ENCODE data around the gene CD200R1L.

DNA sequence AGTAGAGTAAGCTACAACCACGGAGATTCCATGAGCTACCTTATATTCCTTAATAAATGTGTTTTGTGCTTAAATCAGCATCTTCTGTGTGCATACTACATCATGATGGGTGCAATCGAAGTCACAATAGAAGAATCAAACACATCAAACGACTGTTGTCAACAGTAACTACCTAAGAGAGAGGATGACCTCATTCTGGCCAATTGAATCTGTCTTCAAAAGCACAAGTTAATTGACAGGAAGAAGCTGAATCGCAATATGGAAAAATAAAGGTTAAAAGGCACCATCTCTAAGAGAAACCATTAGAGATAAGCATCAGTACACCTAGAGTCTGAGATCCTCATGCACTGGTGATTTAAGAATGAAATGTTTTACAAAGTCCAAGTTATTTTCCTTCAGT lies 39.0 kb downstream of the CD200R1L start:
- TF ChIP-seq CTCF (IDR thresholded peaks at IDR 0.05) (no peak), NFE2L1 (CRISPR knock-in tag; IDR thresholded peaks at IDR 0.05) (no peak), ZNF138 (CRISPR knock-in tag; conservative IDR thresholded peaks at IDR 0.05) (no peak), ZNF512 (CRISPR knock-in tag; IDR thresholded peaks at IDR 0.05; ENCODE audit: borderline replicate concordance) (no peak), NR3C1 (CRISPR knock-in tag; conservative IDR thresholded peaks at IDR 0.05; ENCODE audit: low read depth) (no peak), JUN (CRISPR knock-in tag; IDR thresholded peaks at IDR 0.05) (no peak), MAX (CRISPR knock-in tag; IDR thresholded peaks at IDR 0.05) (no peak), ZNF396 (CRISPR knock-in tag; IDR thresholded peaks at IDR 0.05; ENCODE audit: borderline replicate concordance) (no peak), ATF6 (CRISPR knock-in tag; IDR thresholded peaks at IDR 0.05) (no peak)
- TF ChIP-seq, protein P1, sequence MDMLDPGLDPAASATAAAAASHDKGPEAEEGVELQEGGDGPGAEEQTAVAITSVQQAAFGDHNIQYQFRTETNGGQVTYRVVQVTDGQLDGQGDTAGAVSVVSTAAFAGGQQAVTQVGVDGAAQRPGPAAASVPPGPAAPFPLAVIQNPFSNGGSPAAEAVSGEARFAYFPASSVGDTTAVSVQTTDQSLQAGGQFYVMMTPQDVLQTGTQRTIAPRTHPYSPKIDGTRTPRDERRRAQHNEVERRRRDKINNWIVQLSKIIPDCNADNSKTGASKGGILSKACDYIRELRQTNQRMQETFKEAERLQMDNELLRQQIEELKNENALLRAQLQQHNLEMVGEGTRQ (CRISPR knock-in tag; IDR thresholded peaks at IDR 0.05): no peak
- TF ChIP-seq, protein P2, sequence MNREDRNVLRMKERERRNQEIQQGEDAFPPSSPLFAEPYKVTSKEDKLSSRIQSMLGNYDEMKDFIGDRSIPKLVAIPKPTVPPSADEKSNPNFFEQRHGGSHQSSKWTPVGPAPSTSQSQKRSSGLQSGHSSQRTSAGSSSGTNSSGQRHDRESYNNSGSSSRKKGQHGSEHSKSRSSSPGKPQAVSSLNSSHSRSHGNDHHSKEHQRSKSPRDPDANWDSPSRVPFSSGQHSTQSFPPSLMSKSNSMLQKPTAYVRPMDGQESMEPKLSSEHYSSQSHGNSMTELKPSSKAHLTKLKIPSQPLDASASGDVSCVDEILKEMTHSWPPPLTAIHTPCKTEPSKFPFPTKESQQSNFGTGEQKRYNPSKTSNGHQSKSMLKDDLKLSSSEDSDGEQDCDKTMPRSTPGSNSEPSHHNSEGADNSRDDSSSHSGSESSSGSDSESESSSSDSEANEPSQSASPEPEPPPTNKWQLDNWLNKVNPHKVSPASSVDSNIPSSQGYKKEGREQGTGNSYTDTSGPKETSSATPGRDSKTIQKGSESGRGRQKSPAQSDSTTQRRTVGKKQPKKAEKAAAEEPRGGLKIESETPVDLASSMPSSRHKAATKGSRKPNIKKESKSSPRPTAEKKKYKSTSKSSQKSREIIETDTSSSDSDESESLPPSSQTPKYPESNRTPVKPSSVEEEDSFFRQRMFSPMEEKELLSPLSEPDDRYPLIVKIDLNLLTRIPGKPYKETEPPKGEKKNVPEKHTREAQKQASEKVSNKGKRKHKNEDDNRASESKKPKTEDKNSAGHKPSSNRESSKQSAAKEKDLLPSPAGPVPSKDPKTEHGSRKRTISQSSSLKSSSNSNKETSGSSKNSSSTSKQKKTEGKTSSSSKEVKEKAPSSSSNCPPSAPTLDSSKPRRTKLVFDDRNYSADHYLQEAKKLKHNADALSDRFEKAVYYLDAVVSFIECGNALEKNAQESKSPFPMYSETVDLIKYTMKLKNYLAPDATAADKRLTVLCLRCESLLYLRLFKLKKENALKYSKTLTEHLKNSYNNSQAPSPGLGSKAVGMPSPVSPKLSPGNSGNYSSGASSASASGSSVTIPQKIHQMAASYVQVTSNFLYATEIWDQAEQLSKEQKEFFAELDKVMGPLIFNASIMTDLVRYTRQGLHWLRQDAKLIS (CRISPR knock-in tag; IDR thresholded peaks at IDR 0.05; ENCODE audit: borderline replicate concordance): no peak

Data from WTC11 (cell line).